HepG2 (cell line): ENCODE data around the gene IQCH. TPM values are rescaled to one million over a fixed set of nuclear protein-coding genes. Genes with fewer than 3 reads are reported as not detected.

Experiments used
- CC2D1A ChIP-seq: sonication (generic); formaldehyde crosslinking; IDR thresholded peaks from 2 replicates; pipeline ENCODE4 v1.8.1; 2023; ENCODE audit warnings: mild to moderate bottlenecking, missing genetic modification reagents
- HMGXB3 ChIP-seq: sonication (generic); formaldehyde crosslinking; IDR thresholded peaks from 2 replicates; pipeline ENCODE4 v1.4.0; 2020; ENCODE audit warnings: missing genetic modification reagents, borderline replicate concordance
- HMGXB4 ChIP-seq, 2 experiments: sonication (generic) in 1 of 2; formaldehyde crosslinking in 1 of 2; IDR thresholded peaks; 2 replicates each; pipeline versions ENCODE4 v1.4.0 to v1.6.1; 2018 to 2020; ENCODE audit warnings: missing genetic modification reagents in 2 of 2, borderline replicate concordance in 1 of 2, low read depth in 1 of 2, mild to moderate bottlenecking in 1 of 2, missing biosample characterization in 1 of 2
- KLF13 ChIP-seq: sonication (generic); formaldehyde crosslinking; IDR thresholded peaks from 2 replicates; pipeline ENCODE4 v1.4.0; 2020; ENCODE audit warnings: mild to moderate bottlenecking, missing genetic modification reagents
- PITX1 ChIP-seq: sonication (generic); formaldehyde crosslinking; IDR thresholded peaks from 2 replicates; pipeline ENCODE4 v1.5.1; 2020; ENCODE audit warnings: mild to moderate bottlenecking, missing genetic modification reagents
- SMC3 ChIP-seq: IDR thresholded peaks from 2 replicates; pipeline ENCODE4 v1.6.1; 2011; ENCODE audit warnings: low read length, improper control_type of control experiment
- SRY ChIP-seq: sonication (generic); formaldehyde crosslinking; IDR thresholded peaks from 2 replicates; pipeline ENCODE4 v1.8.0; 2022; ENCODE audit warnings: mild to moderate bottlenecking, missing genetic modification reagents
- U2AF2 ChIP-seq: fragments of 200-400 bp; formaldehyde crosslinking; IDR thresholded peaks from 2 replicates; pipeline ENCODE4 v1.6.1; 2017; ENCODE audit warnings: low read depth, mild to moderate bottlenecking, low read length
- ZNF383 ChIP-seq: sonication (generic); formaldehyde crosslinking; IDR thresholded peaks from 2 replicates; pipeline ENCODE4 v1.4.0; 2020; ENCODE audit warnings: missing genetic modification reagents, mild to moderate bottlenecking, borderline replicate concordance
- ZNF562 ChIP-seq: sonication (generic); formaldehyde crosslinking; IDR thresholded peaks from 2 replicates; pipeline ENCODE4 v1.8.0; 2022; ENCODE audit warnings: missing genetic modification reagents, borderline replicate concordance
- polyA plus RNA-seq, 8 experiments: library from polyadenylated mRNA; depleted of rRNA in 3 of 8; stranded (reverse) in 7 of 8; unstranded in 1 of 8; fragments of >200 nt; fragmentation: Illumina TruSeq in 4 of 8; extraction: Trizol in 4 of 8; gene quantifications; 2 replicates each; pipeline versions ENCODE4 v1.2.1 to v1.2.3, GENCODE V29; 2011 to 2016; ENCODE audit warnings: low read depth in 4 of 8, missing spikeins in 1 of 8, mixed read lengths in 1 of 8; ENCODE audit not compliant: insufficient read depth in 1 of 8
- total RNA-seq, 5 experiments: library from RNA; depleted of rRNA; stranded (reverse); fragments of >200 nt; fragmentation: Illumina TruSeq; extraction: Trizol; gene quantifications; 2 replicates each; pipeline ENCODE4 v1.2.3, GENCODE V29; 2016; ENCODE audit warnings: low read depth in 1 of 5
- TF ChIP-seq, protein P1 (sequence below): sonication (generic); formaldehyde crosslinking; IDR thresholded peaks from 2 replicates; pipeline ENCODE4 v1.4.0; 2020; ENCODE audit warnings: missing genetic modification reagents
- TF ChIP-seq, protein P2 (sequence below): sonication (generic); formaldehyde crosslinking; IDR thresholded peaks from 2 replicates; pipeline ENCODE4 v1.4.0; 2020; ENCODE audit warnings: missing genetic modification reagents, low read depth, mild to moderate bottlenecking, borderline replicate concordance
- TF ChIP-seq, protein P3 (sequence below): sonication (generic); formaldehyde crosslinking; IDR thresholded peaks from 2 replicates; pipeline ENCODE4 v1.5.0; 2020; ENCODE audit warnings: mild to moderate bottlenecking, missing genetic modification reagents

The IQCH gene
- total and polyA plus RNA-seq, 2 of the 13 experiments (the other 11 are each of a cell fraction or from before 2014, with no cell fraction given), result 0.16 to 0.55 TPM

GRCh38 chr15:67521029-67521782, 266.6 kb downstream of the IQCH start, which contains the start of gene C15orf61 (continued):
- TF ChIP-seq HMGXB3 (CRISPR knock-in tag) (peak; percentile 79), ZNF562 (CRISPR knock-in tag) (peak; percentile 67; the same call in 1 of the 2 replicates), ZNF383 (CRISPR knock-in tag) (no peak), U2AF2 (no peak), PITX1 (CRISPR knock-in tag) (peak; percentile 52; the same call in 1 of the 2 replicates), SMC3 (no peak), SRY (CRISPR knock-in tag) (peak; percentile 87), CC2D1A (CRISPR knock-in tag) (no peak; the same call in none of the 2 replicates), KLF13 (CRISPR knock-in tag) (peak; percentile 93), HMGXB4 (CRISPR knock-in tag; IDR thresholded peaks at IDR 0.05; ENCODE audit: borderline replicate concordance in 1 of 2, low read depth in 1 of 2) (peak; percentile 88 to 94)
- TF ChIP-seq, protein P1, sequence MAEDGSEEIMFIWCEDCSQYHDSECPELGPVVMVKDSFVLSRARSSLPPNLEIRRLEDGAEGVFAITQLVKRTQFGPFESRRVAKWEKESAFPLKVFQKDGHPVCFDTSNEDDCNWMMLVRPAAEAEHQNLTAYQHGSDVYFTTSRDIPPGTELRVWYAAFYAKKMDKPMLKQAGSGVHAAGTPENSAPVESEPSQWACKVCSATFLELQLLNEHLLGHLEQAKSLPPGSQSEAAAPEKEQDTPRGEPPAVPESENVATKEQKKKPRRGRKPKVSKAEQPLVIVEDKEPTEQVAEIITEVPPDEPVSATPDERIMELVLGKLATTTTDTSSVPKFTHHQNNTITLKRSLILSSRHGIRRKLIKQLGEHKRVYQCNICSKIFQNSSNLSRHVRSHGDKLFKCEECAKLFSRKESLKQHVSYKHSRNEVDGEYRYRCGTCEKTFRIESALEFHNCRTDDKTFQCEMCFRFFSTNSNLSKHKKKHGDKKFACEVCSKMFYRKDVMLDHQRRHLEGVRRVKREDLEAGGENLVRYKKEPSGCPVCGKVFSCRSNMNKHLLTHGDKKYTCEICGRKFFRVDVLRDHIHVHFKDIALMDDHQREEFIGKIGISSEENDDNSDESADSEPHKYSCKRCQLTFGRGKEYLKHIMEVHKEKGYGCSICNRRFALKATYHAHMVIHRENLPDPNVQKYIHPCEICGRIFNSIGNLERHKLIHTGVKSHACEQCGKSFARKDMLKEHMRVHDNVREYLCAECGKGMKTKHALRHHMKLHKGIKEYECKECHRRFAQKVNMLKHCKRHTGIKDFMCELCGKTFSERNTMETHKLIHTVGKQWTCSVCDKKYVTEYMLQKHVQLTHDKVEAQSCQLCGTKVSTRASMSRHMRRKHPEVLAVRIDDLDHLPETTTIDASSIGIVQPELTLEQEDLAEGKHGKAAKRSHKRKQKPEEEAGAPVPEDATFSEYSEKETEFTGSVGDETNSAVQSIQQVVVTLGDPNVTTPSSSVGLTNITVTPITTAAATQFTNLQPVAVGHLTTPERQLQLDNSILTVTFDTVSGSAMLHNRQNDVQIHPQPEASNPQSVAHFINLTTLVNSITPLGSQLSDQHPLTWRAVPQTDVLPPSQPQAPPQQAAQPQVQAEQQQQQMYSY (CRISPR knock-in tag), result peak; percentile 72
- TF ChIP-seq, protein P2, sequence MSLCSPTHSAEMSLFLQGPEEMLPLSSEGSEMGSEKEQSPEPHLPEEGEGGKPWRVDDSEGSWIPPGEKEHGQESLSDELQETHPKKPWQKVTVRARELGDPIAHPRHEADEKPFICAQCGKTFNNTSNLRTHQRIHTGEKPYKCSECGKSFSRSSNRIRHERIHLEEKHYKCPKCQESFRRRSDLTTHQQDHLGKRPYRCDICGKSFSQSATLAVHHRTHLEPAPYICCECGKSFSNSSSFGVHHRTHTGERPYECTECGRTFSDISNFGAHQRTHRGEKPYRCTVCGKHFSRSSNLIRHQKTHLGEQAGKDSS, result peak; percentile 92; the same call in 1 of the 2 replicates
- TF ChIP-seq, protein P3, sequence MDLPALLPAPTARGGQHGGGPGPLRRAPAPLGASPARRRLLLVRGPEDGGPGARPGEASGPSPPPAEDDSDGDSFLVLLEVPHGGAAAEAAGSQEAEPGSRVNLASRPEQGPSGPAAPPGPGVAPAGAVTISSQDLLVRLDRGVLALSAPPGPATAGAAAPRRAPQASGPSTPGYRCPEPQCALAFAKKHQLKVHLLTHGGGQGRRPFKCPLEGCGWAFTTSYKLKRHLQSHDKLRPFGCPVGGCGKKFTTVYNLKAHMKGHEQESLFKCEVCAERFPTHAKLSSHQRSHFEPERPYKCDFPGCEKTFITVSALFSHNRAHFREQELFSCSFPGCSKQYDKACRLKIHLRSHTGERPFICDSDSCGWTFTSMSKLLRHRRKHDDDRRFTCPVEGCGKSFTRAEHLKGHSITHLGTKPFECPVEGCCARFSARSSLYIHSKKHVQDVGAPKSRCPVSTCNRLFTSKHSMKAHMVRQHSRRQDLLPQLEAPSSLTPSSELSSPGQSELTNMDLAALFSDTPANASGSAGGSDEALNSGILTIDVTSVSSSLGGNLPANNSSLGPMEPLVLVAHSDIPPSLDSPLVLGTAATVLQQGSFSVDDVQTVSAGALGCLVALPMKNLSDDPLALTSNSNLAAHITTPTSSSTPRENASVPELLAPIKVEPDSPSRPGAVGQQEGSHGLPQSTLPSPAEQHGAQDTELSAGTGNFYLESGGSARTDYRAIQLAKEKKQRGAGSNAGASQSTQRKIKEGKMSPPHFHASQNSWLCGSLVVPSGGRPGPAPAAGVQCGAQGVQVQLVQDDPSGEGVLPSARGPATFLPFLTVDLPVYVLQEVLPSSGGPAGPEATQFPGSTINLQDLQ (CRISPR knock-in tag), result no peak; the same call in 1 of the 2 replicates
